Mesenteric fat pad (tissue), 1 donor: ENCODE data around the gene ZNF660. TPM values are rescaled to one million over a fixed set of nuclear protein-coding genes. Genes with fewer than 3 reads are reported as not detected.
A peak's percentile ranks its signal among the peaks of the same experiment; 100 is the strongest.
"Not testable (repeated sequence)": the region's sequence is repeated elsewhere in the genome, so short reads cannot be mapped to it uniquely, and the experiment has no call there.

Experiments
- DNase-seq: peaks from one replicate; pipeline ENCODE4 v3.0.0-alpha.2; 2020; ENCODE audit warnings: low spot score
- long read RNA-seq: library from polyadenylated mRNA; unstranded; transcript quantifications from one replicate; pipeline ENCODE4 v2.0.0, GENCODE V29; 2020
- total RNA-seq: library from RNA; stranded (reverse); fragmentation: NEBNext Ultra II Directional; extraction: Animal tissue kit (Norgen Biotek cat#: 25700); gene quantifications from one replicate; pipeline ENCODE4 v1.2.1, GENCODE V29; 2021
- donor health status: DM: yes; HTN: yes; CAD: no.

ZNF660 gene
- 4.8 TPM for total RNA-seq
- long read RNA-seq, full-length matches to known transcripts: 2 of 2 reads
- long read RNA-seq, partial matches to known transcripts: 0 of 2 reads
- long read RNA-seq, other reads (novel, unspliced or antisense): 0 of 2 reads

DNA sequence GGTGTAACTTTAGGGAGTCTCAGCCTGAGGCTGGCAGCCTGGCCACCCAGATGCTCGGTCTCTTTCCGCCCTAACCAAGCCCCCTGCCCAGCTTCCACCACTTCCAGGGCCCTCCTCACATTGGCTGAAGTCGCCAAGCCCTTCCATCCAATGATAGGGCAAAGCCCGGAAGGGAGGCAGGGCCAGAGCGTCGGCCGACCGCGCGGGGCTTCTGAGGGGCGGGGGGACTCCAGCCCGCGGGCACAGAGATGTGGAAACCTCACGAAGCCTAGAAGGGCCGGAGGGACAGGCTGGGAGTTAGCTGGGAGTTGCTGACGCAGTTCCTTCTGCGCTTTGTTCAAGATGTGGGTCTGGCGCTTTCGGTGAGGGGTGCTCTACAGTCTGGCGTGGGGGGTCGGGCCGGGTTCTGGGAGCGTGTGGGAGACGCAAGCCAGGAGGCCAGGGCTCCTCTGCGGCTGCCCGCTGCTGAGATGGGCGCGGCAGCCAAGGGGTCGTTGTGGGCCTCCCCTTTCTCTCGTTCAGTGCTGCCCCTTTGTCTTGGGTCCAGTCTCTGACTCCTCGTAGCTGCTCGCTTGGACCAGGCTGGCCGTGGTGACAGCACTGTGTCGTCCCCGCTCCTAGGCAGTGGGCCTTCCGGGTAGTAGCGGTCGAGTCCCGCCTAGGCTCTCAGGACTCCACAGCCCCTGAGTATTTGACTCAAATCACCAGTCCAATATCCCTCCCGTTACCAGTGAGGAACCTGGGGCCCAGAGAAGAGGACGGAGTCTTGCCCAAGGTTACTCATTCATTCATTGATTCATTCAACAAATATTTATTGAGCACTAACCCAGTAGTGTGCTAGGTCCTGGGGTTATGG, at the start of gene ZNF660:
Gene ZNF660 (plus strand): TSS at position 319 of the 856 bp plus-strand sequence. CDS start 9,230 bp downstream, outside the sequence.
- peak; percentile 90 for DNase-seq

DNA sequence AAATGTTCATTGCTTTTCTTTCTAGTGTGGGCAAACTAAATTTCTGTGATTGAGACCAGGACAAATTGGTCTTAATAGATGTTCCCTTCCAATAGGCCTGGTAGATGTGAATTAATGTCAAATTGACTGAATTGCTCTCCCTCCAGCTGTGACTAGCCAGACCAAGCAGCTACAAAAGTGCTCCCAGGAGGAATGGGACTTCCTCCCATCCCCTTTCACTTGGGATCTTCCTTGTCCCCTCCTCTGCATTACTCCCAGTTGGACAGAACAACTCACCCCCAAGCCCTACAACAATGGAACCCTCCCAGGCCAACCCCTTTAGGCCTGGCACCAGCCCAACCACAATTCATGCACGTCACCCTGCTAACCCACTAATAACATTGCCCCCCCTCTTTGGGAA, 49.4 kb upstream of the ZNF660 start:
- no peak for DNase-seq

DNA sequence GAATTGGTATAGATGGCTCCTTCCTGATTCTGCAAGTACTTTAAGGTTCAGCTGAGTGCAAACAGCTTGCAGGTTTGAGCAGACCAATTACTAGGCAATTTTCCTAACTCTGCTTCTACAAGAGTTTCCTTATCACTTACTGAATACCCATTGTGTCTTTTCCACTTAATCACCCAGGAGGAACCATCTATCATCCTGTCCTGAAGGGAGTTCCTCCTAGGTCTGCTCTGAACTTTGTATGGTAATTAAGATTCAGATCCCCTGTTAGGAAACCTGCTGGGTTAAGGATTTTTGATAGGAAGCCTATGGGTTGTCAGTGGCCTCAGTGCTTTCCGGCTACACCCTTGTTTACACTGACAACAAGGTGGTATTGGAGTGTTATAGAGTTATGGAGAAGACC, 40.0 kb upstream of the ZNF660 start:
- DNase-seq: not testable (repeated sequence)

DNA sequence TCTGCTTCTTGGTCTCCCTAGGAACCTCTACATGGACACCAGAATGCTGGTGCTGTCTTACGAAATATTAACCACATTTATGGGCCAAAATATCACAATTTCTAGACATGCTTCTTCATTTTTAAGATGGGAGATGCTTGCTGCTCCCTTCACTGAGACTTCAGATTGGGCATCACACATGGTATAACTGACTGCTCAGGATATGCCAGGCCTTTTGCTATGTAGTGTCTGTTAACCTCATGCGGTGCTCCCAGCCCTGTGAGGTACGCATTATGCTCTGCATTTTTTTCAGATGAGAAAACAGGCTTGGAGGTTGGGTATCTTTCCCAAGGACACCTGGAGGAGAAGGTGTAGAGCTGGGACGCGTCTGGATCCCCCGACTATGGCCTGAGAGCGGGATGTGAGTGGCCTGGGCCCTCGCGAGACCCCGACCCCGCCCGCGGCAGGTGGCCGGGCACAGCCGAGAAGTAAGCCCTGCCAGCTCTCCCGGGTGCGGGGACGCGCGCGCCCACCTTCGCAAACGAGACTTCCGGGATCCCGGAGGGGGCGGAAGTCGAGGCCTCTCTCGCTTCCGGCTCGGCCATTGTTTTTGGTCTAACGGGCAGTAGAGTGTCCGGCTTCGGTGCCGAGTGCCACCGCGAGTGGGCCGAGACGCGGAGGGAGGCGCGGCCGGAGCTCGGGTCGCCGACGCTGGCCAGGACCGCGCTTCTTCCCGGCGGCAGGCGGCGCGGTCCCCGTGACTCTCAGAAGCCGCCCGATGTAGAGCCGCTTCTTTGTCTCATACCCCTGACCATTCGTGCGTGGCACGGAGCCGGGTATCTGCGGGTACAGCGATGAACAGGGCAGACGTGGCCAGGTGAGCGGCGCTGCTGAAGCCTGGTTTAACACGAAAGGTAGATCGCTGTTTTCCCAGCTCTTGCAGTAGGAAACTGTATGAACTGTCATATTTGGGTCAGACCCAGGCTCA, 29.9 kb upstream of the ZNF660 start, which contains the start of gene ZKSCAN7:
Gene ZKSCAN7 (plus strand): TSS at position 568 of the 967 bp plus-strand sequence. CDS start 1,855 bp downstream, outside the sequence.
- DNase-seq: peak; percentile 91

DNA sequence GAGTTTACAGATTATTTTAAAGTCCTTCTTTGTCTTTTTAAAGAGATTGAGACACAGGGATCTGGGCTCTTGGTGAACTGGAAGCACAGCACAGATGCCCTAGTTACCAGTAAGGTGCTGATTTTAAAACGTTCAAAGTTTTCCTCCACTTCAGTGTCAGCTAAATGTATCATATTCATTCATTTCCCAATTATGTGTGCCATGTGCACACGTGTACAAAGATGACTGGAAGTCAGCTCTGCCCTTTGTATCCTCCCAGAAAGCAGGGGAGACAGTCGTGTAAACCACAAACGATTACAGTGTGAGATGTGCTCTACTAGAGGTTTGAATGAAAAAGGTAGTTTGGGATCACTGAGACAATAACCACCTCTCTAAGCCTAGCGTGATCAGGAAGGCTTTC, 29.0 kb upstream of the ZNF660 start:
- no peak for DNase-seq

DNA sequence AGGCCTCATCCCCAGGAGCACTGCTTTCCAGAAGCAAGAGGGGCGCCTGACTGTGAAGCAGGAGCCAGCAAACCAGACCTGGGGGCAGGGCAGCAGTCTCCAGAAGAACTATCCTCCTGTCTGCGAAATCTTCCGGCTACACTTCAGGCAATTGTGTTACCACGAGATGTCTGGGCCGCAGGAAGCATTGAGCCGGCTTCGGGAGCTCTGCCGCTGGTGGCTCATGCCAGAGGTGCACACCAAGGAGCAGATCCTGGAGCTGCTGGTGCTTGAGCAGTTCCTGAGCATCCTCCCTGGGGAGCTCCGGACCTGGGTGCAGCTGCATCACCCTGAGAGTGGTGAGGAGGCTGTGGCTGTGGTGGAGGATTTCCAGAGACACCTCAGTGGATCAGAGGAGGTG, 27.7 kb upstream of the ZNF660 start:
- DNase-seq: no peak

DNA sequence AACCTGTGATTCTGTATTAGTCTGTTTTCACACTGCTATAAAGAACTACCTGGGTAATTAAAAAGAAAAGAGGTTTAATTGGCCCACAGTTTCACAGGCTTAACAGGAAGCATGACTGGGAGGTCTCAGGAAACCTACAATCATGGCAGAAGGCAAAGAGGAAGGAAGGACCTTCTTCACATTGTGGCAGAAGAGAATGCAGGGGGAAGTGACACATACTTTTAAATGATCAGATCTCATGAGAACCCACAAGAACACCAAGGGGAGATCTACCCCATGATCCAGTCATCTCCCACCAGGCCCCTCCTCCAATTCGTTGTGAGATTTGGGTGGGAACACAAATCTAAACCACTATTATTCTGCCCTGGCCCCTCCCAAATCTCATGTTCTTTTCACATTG, 23.7 kb upstream of the ZNF660 start:
- DNase-seq: no peak

DNA sequence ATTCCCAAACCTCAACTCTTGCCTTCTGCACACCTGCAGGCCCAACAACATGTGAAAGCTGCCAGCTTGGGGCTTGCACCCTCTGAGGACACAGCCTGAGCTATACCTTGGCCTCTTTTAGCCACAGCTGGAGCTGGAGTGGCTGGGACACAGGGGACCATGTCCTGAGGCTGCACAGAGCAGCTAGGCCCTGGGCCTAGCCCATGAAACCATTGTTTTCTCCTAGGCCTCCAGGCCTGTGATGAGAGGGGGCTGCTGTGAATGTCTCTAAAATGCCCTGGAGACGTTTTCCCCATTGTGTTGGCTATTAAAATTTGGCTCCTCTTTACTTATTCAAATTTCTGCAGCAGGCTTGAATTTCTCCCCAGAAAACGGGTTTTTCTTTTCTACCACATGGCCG, 22.6 kb upstream of the ZNF660 start:
- no peak for DNase-seq

DNA sequence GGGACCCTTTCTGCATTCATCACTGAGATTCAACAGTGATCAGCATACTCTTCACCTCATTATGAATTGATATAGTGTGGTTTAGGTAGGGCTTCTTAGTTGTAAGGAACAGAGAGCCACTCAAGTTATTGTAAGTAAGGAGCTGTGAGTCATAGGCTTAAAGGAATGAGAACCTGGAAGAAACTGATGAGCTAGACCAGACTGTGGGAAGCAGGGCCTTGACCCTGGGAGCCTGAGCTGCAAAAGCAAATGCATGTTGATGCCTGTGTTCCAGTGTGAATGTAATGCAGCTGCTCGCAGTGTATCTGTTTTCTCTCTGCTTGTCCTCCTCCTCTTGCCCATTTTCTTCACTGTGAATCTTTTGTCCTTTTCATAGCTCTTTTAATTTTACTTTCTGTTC, 16.2 kb upstream of the ZNF660 start:
- DNase-seq: no peak

DNA sequence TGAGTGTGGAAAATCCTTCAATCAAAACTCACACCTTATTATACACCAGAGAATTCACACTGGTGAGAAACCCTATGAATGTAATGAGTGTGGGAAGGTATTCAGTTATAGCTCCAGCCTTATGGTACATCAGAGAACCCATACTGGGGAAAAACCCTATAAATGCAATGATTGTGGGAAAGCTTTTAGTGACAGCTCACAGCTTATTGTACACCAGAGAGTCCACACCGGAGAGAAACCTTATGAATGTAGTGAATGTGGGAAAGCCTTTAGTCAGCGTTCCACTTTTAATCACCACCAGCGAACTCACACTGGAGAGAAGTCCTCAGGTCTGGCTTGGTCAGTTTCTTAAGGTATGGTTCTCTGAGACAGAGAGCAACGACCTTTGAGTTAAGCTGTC, 13.7 kb upstream of the ZNF660 start:
- no peak for DNase-seq

DNA sequence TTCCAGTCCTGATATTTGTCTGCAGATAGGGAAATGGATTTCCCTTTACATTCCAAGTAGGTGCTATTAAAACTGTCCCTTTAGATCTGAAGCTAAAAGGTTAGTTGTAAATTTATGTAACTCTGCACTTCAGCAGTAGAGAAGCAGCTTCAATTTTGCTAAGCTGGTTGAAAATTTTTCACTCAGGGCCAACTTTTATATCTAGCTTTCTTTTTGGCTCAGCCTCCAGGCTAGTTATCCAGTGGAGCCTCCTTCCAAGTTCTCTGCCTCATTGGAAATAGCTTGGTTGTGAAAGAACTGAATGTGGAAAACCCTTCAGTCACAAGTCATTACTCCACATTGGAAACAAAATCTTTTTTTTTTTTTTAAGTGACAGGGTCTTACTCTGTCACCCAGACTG, 8.2 kb upstream of the ZNF660 start:
- DNase-seq: no peak

DNA sequence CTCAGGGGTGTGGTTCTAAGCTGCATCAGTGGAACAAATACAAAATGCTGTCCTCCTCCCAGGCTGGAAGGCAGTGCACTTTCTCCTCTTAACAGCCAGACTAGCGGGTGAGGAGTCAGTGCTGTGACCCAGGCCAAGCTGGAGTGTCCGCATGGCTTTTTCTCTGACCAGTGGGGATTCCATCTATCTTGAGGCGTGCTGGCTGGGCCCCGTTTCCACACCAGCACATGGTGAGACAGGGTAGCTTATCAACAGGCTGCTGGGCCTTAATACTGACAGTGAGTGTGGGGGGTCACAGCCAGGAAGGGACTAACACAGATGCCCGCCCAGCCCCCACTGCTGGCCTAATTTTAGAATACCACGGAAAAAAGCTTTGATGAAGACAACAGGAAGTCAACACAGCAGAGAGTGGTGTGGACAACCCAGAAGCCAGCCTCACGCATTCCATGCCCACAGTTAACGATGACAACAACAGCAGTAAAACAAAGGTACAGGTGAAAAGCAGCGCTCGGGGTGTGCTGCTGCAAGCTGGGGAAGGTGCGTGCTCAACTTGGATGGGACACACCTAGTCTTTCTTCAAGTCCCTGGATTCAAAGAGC, 7.3 kb upstream of the ZNF660 start:
- DNase-seq: not testable (repeated sequence)

DNA sequence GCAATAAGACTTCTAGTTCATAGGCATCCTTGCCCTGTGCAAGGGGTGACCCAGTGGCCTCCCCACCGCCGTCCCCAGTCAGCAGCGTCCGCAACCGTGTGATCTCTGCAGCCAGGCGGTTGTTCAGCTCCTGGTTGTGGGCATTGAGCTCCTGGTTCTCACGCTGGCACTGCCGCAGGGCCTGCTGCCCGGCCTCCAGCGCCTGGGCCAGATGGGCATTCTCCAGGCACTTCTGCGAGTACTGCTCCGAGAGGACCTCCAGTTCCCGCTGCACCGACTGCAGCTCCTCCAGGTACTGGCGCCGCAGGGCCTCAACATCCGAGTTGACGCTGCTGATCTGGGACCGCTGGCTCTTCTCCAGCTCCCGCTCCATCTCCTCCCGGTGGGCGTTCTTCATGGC, 6.4 kb upstream of the ZNF660 start:
- DNase-seq: not testable (repeated sequence)

DNA sequence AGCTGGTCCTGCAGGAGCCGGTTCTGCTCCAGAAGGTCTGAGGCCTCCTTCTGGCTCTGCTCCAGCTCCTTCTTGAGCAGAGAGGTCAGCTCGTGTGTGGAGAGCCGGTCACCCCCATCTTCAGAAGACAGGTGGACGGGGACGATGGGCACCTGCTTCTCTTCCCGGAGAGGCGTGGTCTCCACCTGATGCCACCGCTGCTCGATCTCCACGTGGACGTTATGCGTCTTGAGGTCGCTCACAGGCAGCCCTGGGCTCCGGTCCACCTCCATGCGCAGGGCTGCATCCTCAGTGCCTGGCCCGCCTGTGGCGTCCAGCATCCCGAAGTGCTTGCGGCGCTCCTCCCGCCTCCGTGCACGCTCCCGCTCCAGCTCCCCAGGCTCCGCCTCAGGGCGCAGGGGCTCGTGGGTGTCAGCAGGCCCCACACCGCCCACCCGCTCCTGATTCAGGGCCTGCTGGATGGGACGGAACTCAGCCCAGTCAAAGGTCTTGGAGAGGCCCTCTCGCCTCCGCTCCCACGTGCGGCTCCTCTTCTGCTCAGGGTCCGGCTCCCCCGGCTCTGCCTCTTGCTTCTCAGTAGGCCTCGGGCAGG, 5.7 kb upstream of the ZNF660 start:
- DNase-seq: not testable (repeated sequence)

DNA sequence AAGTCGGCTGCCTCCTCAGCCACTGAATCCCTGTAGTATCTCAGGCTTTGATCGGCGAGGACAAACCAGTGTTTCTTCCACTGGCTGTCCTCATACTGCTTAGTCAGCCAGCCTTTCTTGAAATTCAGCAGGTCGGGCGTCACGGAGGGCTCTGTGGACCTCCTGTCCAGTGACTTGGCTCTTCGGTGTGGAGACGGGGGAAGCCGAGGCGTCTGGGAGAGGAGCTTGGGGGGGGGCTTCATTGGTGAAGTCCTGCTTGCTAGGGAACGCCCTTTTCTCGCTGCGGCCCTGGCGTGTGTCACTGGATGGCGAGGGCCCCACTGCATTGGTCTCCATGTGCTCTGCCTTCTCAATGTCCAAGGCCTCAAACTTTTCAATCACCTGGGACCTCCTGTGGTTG, 5.0 kb upstream of the ZNF660 start:
- not testable (repeated sequence) for DNase-seq

DNA sequence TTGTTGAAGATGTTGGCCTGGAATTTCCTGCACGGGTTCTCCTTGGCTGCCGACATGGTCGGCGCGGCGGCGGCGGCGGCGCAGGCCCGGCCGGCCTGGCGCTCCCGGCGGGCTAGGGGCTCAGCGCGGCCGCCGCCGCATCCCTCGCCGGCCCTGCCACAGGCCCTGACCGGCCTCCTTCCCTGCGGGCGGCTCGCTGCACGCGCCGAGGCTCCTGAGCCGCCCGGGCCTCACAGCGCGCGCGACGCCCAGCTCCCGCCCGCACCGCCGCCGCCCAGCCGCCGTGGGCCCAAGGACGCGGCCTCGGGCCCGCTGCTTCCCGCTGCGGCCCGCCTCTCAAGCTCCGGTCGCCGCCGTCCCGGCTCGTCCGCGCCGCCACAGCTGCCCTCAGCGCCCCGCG, 3.8 kb upstream of the ZNF660 start:
- DNase-seq: not testable (repeated sequence)

DNA sequence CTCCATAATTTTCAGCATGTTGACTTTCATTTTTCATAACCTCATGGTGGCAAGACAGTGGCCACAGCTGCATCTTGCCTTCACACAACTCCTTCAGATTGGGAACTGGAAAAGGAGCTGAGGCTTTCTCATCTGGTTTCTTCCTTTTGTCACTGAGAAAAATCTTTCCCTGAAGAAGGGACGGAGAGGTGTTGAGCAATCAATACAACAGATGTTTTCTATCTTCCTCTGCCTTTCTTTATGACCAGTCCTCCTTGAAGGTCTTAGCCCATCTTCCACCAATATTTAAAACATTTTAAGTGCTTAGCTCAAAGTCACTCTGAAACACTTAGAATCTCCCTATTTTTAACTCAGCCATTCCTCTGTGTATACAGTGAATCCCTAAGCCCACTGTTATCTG, 11.9 kb downstream of the ZNF660 start:
- DNase-seq: no peak

DNA sequence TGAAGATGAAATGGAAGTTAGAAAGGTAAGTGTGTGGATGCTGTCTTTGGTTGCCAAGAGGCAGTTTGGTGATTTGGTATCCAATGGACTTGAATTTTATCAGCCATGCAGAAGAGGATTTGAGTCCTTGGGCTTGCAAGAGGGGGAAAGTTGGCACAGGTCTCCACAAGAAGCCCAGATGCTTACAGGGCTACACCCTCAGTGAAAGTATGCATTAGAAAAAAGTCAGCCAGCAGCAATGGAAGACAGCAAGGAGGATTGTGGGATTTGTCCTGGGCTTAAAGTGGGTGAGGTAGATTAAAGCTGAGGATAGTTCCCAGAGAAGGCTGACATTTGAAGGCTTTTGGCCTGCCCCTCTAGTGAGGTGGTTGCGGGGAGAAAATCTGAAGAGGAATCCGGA, 17.0 kb downstream of the ZNF660 start:
- DNase-seq: no peak

DNA sequence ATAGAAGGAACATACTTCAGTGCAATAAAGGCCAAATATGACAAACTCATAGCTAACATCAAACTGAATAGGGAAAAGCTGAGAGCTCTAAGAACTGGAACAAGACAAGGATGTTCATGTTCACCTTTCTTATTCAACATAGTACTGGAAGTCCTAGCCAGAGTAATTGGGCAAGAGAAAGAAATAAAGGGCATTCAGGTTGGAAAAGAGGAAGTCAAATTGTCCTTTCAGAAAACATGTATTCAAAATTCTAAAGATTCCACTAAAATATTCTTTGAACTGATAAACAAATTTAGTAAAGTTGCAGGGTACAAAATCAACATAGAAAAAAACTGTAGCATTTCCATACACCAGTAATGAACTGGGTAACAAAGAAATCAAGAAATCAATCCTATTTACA, 27.9 kb downstream of the ZNF660 start:
- DNase-seq: no peak

DNA sequence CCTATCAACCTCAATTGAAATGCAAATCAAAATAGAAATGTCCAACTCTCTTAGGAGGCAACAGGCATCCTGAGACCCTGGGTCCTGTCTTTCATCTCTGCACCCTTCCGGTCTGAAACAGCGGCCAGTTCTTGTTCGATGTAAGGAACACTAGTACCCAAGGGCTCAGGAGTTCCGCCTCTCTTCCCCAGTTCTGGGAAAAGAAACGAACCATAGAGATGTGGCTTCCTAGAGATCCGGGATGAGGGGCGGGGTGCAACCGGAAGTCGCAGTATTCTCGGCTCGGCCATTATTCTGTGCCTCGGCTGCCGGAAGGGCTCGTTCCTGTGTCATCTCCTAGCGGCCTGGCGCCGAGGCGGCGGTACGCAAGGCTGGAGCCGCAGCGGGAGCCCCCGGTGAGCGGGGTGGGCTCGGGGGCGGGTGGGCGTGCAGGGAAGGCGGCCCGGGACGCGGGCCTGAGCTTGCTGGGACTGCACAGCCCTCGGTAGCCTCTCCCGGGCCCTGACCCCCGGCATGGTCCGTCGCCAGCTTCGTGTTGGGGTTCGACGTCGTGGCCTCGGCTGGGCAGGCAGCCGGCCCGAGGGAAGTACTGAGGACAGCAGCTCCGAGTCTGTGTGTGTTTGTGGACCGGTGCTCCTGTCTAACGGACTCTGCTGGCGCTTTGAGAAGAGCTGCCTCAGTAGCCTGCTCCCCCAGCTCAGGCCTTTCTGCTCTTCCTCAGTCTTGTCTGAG, 40.2 kb downstream of the ZNF660 start, which contains the start of gene ZNF197:
Gene ZNF197 (plus strand): TSS at position 288 of the 732 bp plus-strand sequence. CDS start 4,119 bp downstream, outside the sequence.
- DNase-seq: peak; percentile 92
